ENCODE measurements around the gene ARHGEF39. TPM values are rescaled to one million over a fixed set of nuclear protein-coding genes. Genes with fewer than 3 reads are reported as not detected.
A peak's percentile ranks its signal among the peaks of the same experiment; 100 is the strongest.
"Not testable (repeated sequence)": the region's sequence is repeated elsewhere in the genome, so short reads cannot be mapped to it uniquely, and the experiment has no call there.

Gene ARHGEF39
- total RNA-seq, 2 donors from 2014 or later, result 5.2 to 7.6 TPM

GRCh38 chr9:35658137-35658967 is 6.6 kb downstream of the ARHGEF39 start, which contains the start of gene CCDC107:
Gene CCDC107 (plus strand): TSS chr9:35658292. CDS start chr9:35658380, 88 bp downstream.
- DNase-seq (peak; percentile 78 to 88), ATAC-seq (peak; percentile 68)
- intact Hi-C loops (cut with DNase I, micrococcal nuclease), result loop anchor here in 1 of 2 donors (5.0 to 10.0 kb wide), 2 partner anchors 34 to 76 kb away; partner anchors contain the start of genes CREB3 and TLN1

GRCh38 chr9:35657546-35658136 is 7.4 kb downstream of the ARHGEF39 start, which contains the start of gene RMRP:
Gene RMRP (minus strand): TSS chr9:35658019.
- peak; percentile 94 to 99 for DNase-seq
- intact Hi-C loops (cut with DNase I, micrococcal nuclease), result loop anchor here in 1 of 2 donors (5.0 to 10.0 kb wide), 2 partner anchors 35 to 77 kb away; partner anchors contain the start of genes CREB3 and TLN1
- peak; percentile 84 for ATAC-seq

- DNase-seq (no peak), ATAC-seq (peak; percentile 8)
- intact Hi-C loops (cut with DNase I, micrococcal nuclease), result loop anchor here in 1 of 2 donors (5.0 to 10.0 kb wide), 2 partner anchors 35 to 78 kb away; partner anchors contain the start of genes CREB3 and TLN1
These were observed 8.0 kb downstream of the ARHGEF39 start for GRCh38 chr9:35656831-35657545.

GRCh38 chr9:35656348-35656747 is 8.6 kb downstream of the ARHGEF39 start:
- intact Hi-C loops (cut with DNase I, micrococcal nuclease), result loop anchor here in 1 of 2 donors (5.0 to 10.0 kb wide), 2 partner anchors 36 to 78 kb away; partner anchors contain the start of genes CREB3 and TLN1
- DNase-seq, result no peak

GRCh38 chr9:35653611-35654010 is 11.4 kb downstream of the ARHGEF39 start:
- no peak for DNase-seq
- intact Hi-C loops (cut with DNase I, micrococcal nuclease), result loop anchor here in 1 of 2 donors (10.0 kb wide), 1 partner anchor 81 kb away; the partner anchor contains the start of genes CREB3 and TLN1
- no peak for ATAC-seq

More at GRCh38 chr9:35656348-35656747, 8.6 kb downstream of the ARHGEF39 start:
- ATAC-seq, result no peak

- ATAC-seq (peak; percentile 16), DNase-seq (peak; percentile 26 to 41)
- intact Hi-C loops (cut with DNase I, micrococcal nuclease), result loop anchor here in 1 of 2 donors (10.0 kb wide), 1 partner anchor 82 kb away; the partner anchor contains the start of genes CREB3 and TLN1
These were observed 12.2 kb downstream of the ARHGEF39 start for GRCh38 chr9:35652829-35653209.

GRCh38 chr9:35651956-35652828 is 12.8 kb downstream of the ARHGEF39 start:
- intact Hi-C loops (cut with DNase I, micrococcal nuclease), result loop anchor here in 1 of 2 donors (10.0 kb wide), 1 partner anchor 83 kb away; the partner anchor contains the start of genes CREB3 and TLN1
- DNase-seq, result peak; percentile 38 to 50

GRCh38 chr9:35650341-35651158 is 14.4 kb downstream of the ARHGEF39 start, which contains the start of gene SIT1:
Gene SIT1 (minus strand): TSS chr9:35650931. CDS start chr9:35650853, 78 bp downstream.
- no peak for ATAC-seq
- intact Hi-C loops (cut with DNase I, micrococcal nuclease), result loop anchor here in 1 of 2 donors (10.0 kb wide), 1 partner anchor 84 kb away; the partner anchor contains the start of genes CREB3 and TLN1
- DNase-seq, result peak in 1 of 2 donors; percentile 43

More at GRCh38 chr9:35651956-35652828, 12.8 kb downstream of the ARHGEF39 start:
- peak; percentile 77 for ATAC-seq

- DNase-seq, result peak in 1 of 2 donors; percentile 63
- intact Hi-C loops (cut with DNase I, micrococcal nuclease), result loop anchor here in 1 of 2 donors (10.0 kb wide), 1 partner anchor 85 kb away; the partner anchor contains the start of genes CREB3 and TLN1
These were observed 15.3 kb downstream of the ARHGEF39 start for GRCh38 chr9:35649431-35650340.

GRCh38 chr9:35646533-35647265 is 18.3 kb downstream of the ARHGEF39 start:
- intact Hi-C loops (cut with DNase I, micrococcal nuclease), result no loop called here
- ATAC-seq (peak; percentile 91), DNase-seq (peak; percentile 89 to 96)

More at GRCh38 chr9:35649431-35650340, 15.3 kb downstream of the ARHGEF39 start:
- no peak for ATAC-seq

- ATAC-seq (peak; percentile 72), DNase-seq (peak; percentile 56 to 63)
- intact Hi-C loops (cut with DNase I, micrococcal nuclease), result no loop called here
These were observed 18.9 kb downstream of the ARHGEF39 start for GRCh38 chr9:35646153-35646532.

GRCh38 chr9:35645736-35646135 is 19.3 kb downstream of the ARHGEF39 start:
- DNase-seq; ATAC-seq; intact Hi-C loops (cut with DNase I, micrococcal nuclease): not testable (repeated sequence)

- DNase-seq, result no peak
- intact Hi-C loops (cut with DNase I, micrococcal nuclease), result no loop called here
- no peak for ATAC-seq
These were observed 21.9 kb downstream of the ARHGEF39 start for GRCh38 chr9:35643046-35643445.

- DNase-seq; intact Hi-C loops (cut with DNase I, micrococcal nuclease): not testable (repeated sequence)
These were observed 23.5 kb downstream of the ARHGEF39 start for GRCh38 chr9:35641478-35641877.

More at GRCh38 chr9:35641478-35641877, 23.5 kb downstream of the ARHGEF39 start:
- ATAC-seq, result not testable (repeated sequence)

All from left colon (tissue), 2 donors.